ENCODE measurements around the gene NUDT16L1. TPM values are rescaled to one million over a fixed set of nuclear protein-coding genes. Genes with fewer than 3 reads are reported as not detected.

The NUDT16L1 gene
- total and polyA plus RNA-seq, 2 of the 13 experiments (the other 11 are each of a cell fraction or from before 2014, with no cell fraction given): 28.0 to 40.5 TPM

- TF ChIP-seq, protein P1, sequence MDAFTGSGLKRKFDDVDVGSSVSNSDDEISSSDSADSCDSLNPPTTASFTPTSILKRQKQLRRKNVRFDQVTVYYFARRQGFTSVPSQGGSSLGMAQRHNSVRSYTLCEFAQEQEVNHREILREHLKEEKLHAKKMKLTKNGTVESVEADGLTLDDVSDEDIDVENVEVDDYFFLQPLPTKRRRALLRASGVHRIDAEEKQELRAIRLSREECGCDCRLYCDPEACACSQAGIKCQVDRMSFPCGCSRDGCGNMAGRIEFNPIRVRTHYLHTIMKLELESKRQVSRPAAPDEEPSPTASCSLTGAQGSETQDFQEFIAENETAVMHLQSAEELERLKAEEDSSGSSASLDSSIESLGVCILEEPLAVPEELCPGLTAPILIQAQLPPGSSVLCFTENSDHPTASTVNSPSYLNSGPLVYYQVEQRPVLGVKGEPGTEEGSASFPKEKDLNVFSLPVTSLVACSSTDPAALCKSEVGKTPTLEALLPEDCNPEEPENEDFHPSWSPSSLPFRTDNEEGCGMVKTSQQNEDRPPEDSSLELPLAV (CRISPR knock-in tag; conservative IDR thresholded peaks at IDR 0.05; ENCODE audit: low read depth): no peak
- TF ChIP-seq ZNF878 (CRISPR knock-in tag; IDR thresholded peaks at IDR 0.05): no peak
- no peak for TF ChIP-seq TAF15 (IDR thresholded peaks at IDR 0.05; ENCODE audit: low read depth, low read length, poor library complexity, severe bottlenecking)
- 0 out of 2 replicates have a peak, but pooled peaks have one; percentile 17 for TF ChIP-seq ZNF350 (CRISPR knock-in tag; IDR thresholded peaks at IDR 0.05; ENCODE audit: borderline replicate concordance, low read depth)
- no peak; the same call in 1 of the 2 replicates for TF ChIP-seq ZNF367 (CRISPR knock-in tag; IDR thresholded peaks at IDR 0.05; ENCODE audit: borderline replicate concordance)
- no peak for TF ChIP-seq ZNF230 (CRISPR knock-in tag; IDR thresholded peaks at IDR 0.05)
- TF ChIP-seq HMG20A (CRISPR knock-in tag; IDR thresholded peaks at IDR 0.05; ENCODE audit: borderline replicate concordance): no peak
- no peak for TF ChIP-seq SYNCRIP (IDR thresholded peaks at IDR 0.05; ENCODE audit: insufficient read depth, low read depth, low read length)
- TF ChIP-seq, protein P2, sequence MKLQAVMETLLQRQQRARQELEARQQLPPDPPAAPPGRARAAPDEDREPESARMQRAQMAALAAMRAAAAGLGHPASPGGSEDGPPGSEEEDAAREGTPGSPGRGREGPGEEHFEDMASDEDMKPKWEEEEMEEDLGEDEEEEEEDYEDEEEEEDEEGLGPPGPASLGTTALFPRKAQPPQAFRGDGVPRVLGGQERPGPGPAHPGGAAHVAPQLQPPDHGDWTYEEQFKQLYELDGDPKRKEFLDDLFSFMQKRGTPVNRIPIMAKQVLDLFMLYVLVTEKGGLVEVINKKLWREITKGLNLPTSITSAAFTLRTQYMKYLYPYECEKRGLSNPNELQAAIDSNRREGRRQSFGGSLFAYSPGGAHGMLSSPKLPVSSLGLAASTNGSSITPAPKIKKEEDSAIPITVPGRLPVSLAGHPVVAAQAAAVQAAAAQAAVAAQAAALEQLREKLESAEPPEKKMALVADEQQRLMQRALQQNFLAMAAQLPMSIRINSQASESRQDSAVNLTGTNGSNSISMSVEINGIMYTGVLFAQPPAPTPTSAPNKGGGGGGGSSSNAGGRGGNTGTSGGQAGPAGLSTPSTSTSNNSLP (IDR thresholded peaks at IDR 0.05; ENCODE audit: low read depth, low read length): no peak
- no peak for TF ChIP-seq SCMH1 (CRISPR knock-in tag; IDR thresholded peaks at IDR 0.05; ENCODE audit: borderline replicate concordance)
Observed at GRCh38 chr16:4693296-4693955, at the start of gene NUDT16L1 (continued).

Data from HepG2 (cell line).